Measurements from ENCODE around the gene AKT2.

GRCh38 chr19:40242480-40242879 lies 42.7 kb downstream of the AKT2 start:
- no peak for TF ChIP-seq CTCF (conservative IDR thresholded peaks at IDR 0.05)
- no peak for TF ChIP-seq ZFX (IDR thresholded peaks at IDR 0.05)

Data from C4-2B (cell line).